MCF 10A (cell line): ENCODE data around the gene METTL15. TPM values are rescaled to one million over a fixed set of nuclear protein-coding genes. Genes with fewer than 3 reads are reported as not detected.

ENCODE experiments used
- BruUV-seq: library from RNA; stranded (reverse); fragments of 400-500 nt; replicated peaks from 2 replicates; lab custom pipeline; 2021; lab: Mats Ljungman, UMichigan
- CTCF ChIA-PET: fragments of 300-600 bp; sonication (Branson Sonifier 250); formaldehyde crosslinking; extraction: SDS; loops from one replicate; lab custom pipeline; 2021; ENCODE audit warnings: antibody characterized with exemption, inconsistent platforms; lab: Yijun Ruan, JAX
- POLR2A ChIA-PET: fragments of 300-600, 350-650 bp; sonication (Branson Sonifier 250); formaldehyde crosslinking; extraction: SDS; loops from one replicate; lab custom pipeline; 2020; ENCODE audit warnings: antibody characterized with exemption, inconsistent platforms; lab: Yijun Ruan, JAX
- DNase-seq: peaks from one replicate; pipeline ENCODE4 v3.0.0-alpha.2; 2018; ENCODE audit not compliant: unreplicated experiment
- H3K27ac Mint-ChIP-seq: one replicate; pipeline ENCODE4 v1.8.0; 2022; ENCODE audit warnings: mild to moderate bottlenecking, low read depth, mixed read lengths; ENCODE audit not compliant: unreplicated experiment
- H3K27me3 Mint-ChIP-seq: one replicate; pipeline ENCODE4 v1.8.0; 2022; ENCODE audit warnings: mixed read lengths; ENCODE audit not compliant: insufficient read depth, unreplicated experiment
- H3K36me3 Mint-ChIP-seq: one replicate; pipeline ENCODE4 v1.8.0; 2022; ENCODE audit warnings: mild to moderate bottlenecking, moderate library complexity, mixed read lengths; ENCODE audit not compliant: insufficient read depth, unreplicated experiment
- H3K4me1 Mint-ChIP-seq: one replicate; pipeline ENCODE4 v1.8.0; 2022; ENCODE audit warnings: mixed read lengths; ENCODE audit not compliant: insufficient read depth, unreplicated experiment
- H3K4me3 Mint-ChIP-seq: one replicate; pipeline ENCODE4 v1.8.0; 2022; ENCODE audit warnings: mild to moderate bottlenecking, moderate library complexity, mixed read lengths; ENCODE audit not compliant: unreplicated experiment
- H3K9me3 Mint-ChIP-seq: one replicate; pipeline ENCODE4 v1.8.0; 2022; ENCODE audit warnings: mixed read lengths; ENCODE audit not compliant: unreplicated experiment
- intact Hi-C: fragments of 100-400 bp; cut with micrococcal nuclease; formaldehyde crosslinking; loops from 2 replicates; pipeline ENCODE4 v1.14.1; 2022
- total RNA-seq: library from RNA; stranded (reverse); gene quantifications from 2 replicates; pipeline ENCODE4 v1.2.3, GENCODE V29; 2022
- TF ChIP-seq, protein P1 (sequence below): fragments of 200-600 bp; IDR thresholded peaks from one replicate; pipeline ENCODE4 v1.8.0; 2022; ENCODE audit warnings: antibody characterized with exemption, mild to moderate bottlenecking; ENCODE audit not compliant: unreplicated experiment

METTL15 gene
- total RNA-seq, 1 experiment from 2014 or later = 16.8 TPM

DNA sequence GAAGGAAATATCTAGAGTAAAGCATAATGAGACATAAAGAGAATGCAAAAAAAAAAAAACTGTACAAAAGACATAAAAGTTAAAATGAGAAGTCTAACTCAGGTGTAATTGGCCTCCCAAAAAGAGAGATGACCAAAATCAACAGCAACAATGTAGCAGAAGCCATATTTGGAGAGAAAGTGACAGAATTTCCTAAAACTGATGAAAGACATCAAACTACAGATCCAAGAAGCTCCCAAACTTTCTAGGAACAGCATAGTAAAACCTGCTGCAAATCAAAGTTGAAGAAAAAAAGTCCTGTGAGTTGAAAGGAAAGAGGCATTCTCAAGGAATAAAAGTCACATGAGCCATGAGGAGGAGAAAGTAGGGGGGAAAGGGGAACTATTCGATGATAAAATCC is 231.3 kb downstream of the METTL15 start:
- ChIA-PET POLR2A (no interaction called here), CTCF (interaction anchor here (0.6 to 1.3 kb wide), 2 partner anchors 638 to 1074 kb away, joined by 3 to 4 read pairs; no protein-coding TSS in a partner anchor)
- peaks cover 13% of the 10 kb centered on the region for H3K4me1 Mint-ChIP-seq
- no TSS peak for BruUV-seq
- TF ChIP-seq, protein P1, sequence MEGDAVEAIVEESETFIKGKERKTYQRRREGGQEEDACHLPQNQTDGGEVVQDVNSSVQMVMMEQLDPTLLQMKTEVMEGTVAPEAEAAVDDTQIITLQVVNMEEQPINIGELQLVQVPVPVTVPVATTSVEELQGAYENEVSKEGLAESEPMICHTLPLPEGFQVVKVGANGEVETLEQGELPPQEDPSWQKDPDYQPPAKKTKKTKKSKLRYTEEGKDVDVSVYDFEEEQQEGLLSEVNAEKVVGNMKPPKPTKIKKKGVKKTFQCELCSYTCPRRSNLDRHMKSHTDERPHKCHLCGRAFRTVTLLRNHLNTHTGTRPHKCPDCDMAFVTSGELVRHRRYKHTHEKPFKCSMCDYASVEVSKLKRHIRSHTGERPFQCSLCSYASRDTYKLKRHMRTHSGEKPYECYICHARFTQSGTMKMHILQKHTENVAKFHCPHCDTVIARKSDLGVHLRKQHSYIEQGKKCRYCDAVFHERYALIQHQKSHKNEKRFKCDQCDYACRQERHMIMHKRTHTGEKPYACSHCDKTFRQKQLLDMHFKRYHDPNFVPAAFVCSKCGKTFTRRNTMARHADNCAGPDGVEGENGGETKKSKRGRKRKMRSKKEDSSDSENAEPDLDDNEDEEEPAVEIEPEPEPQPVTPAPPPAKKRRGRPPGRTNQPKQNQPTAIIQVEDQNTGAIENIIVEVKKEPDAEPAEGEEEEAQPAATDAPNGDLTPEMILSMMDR = no peak
- peaks cover 7% of the 10 kb centered on the region for H3K36me3 Mint-ChIP-seq
- no peaks in the 10 kb centered on the region for H3K27me3 Mint-ChIP-seq
- no peak overlapping the region for H3K27ac Mint-ChIP-seq
- H3K4me3 Mint-ChIP-seq = no peak overlapping the region
- H3K9me3 Mint-ChIP-seq = peaks cover 23% of the 10 kb centered on the region
- intact Hi-C loops = no loop called here
- DNase-seq = no peak

DNA sequence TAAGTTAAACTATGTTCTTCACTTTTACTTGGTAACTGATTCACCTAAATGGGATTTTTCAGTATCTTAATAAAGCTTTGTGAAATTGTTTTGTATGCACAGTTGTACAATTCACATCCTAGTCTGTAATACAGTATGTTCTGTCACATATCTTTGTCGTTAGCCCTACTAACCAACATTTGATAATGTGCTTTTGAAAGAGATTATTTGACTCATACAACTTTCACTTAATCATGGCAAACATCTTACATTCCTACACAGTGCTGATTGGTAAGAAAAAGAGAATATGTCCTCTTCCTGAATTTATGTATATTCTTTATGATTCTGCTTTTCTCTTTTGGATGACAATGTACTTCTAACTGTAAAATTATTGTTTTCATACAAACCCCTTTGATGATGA is 234.5 kb downstream of the METTL15 start:
- Mint-ChIP-seq H3K4me3 (no peak overlapping the region), H3K9me3 (peaks cover 21% of the 10 kb centered on the region), H3K4me1 (peaks cover 31% of the 10 kb centered on the region), H3K27me3 (no peaks in the 10 kb centered on the region), H3K36me3 (peaks cover 7% of the 10 kb centered on the region), H3K27ac (peak overlapping the region; percentile 91)
- intact Hi-C loops = no loop called here
- POLR2A ChIA-PET = interaction anchor here (0.7 to 1.0 kb wide), 4 partner anchors 8 to 109 kb away, joined by 3 to 6 read pairs (median 4); no protein-coding TSS in a partner anchor
- DNase-seq = no peak
- TF ChIP-seq, protein P1 = no peak
- no TSS peak for BruUV-seq
- CTCF ChIA-PET = interaction anchor here (0.6 to 1.1 kb wide), 2 partner anchors 187 to 267 kb away, joined by 3 to 6 read pairs; no protein-coding TSS in a partner anchor

DNA sequence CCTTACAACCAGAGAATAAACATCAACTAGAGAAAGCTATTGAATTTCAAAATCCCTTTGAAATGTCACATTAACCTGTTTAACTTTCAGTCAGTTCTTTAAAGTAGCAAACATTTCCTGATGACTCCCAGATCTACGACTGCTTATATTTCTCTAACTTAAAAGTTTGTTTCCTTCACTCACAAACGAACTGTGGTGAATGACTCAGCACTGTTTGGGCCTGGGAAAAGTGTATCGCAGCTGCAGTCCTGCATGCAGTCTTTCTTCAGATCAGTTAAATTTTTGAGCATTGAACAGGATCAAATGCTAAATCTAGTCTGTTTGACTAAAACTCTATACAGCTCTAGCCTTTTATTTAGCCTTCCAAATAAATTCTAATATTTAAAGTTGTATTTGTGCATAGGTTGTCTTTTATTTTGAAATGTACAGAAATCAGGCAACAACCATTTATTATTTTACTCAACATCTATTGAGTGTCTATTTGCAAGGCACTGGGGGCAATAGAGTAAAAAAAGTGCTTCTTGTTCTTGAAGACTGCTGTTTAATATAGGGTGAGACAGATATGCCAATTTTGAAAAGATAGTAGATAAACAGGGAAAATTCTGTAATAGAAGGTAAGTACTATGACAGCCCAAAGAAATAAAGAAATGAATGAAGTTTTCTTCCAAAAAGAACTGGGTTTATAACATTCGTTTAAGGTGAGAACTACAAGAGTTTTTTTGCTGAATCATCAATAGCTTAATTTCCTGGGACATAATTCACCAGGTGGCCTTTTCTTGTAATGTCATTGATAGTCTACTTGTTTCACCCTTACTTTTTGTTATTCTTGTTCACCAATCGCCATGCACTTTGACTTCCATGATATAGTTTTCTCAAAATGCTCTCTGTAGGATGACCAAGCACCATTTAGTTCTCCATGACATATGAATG is 235.4 kb downstream of the METTL15 start:
- intact Hi-C loops = no loop called here
- ChIA-PET POLR2A (interaction anchor here (0.6 to 1.5 kb wide), 8 partner anchors 10 to 625 kb away, joined by 3 to 6 read pairs (median 4); no protein-coding TSS in a partner anchor), CTCF (interaction anchor here (0.6 to 1.1 kb wide), 5 partner anchors 19 to 692 kb away, joined by 3 to 6 read pairs (median 3); no protein-coding TSS in a partner anchor)
- H3K9me3 Mint-ChIP-seq = peaks cover 13% of the 10 kb centered on the region
- H3K36me3 Mint-ChIP-seq = peaks cover 7% of the 10 kb centered on the region
- H3K4me3 Mint-ChIP-seq = no peak overlapping the region
- no TSS peak for BruUV-seq
- peak overlapping the region; percentile 91 for H3K27ac Mint-ChIP-seq
- peak; percentile 77 for DNase-seq
- H3K27me3 Mint-ChIP-seq = no peaks in the 10 kb centered on the region
- H3K4me1 Mint-ChIP-seq = peaks cover 34% of the 10 kb centered on the region
- TF ChIP-seq, protein P1 = no peak

DNA sequence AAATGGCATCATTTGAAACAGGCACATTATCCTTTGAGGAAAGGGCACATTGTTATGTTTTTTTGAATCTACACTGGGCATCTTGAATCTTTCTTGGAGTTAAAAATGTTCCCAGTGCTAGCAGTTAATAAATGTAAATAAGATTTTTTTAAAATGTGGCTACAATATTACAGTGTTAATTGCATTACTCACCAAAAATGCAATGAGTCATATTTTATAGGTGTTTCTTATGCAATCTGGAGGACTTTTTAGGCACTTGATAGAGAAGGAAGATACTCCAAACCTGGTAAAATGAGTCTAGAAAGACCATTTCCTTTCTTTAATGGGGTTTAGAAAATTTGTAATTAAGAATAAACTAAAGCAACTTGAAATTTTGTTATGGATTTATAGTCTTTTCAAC is 238.0 kb downstream of the METTL15 start:
- TF ChIP-seq, protein P1 = no peak
- CTCF ChIA-PET = no interaction called here
- Mint-ChIP-seq H3K27me3 (no peaks in the 10 kb centered on the region), H3K36me3 (no peaks in the 10 kb centered on the region), H3K4me1 (peaks cover 34% of the 10 kb centered on the region), H3K27ac (no peak overlapping the region), H3K9me3 (no peaks in the 10 kb centered on the region), H3K4me3 (no peak overlapping the region)
- peak; percentile 60 for DNase-seq
- intact Hi-C loops = loop anchor here (5.0 kb wide), 1 partner anchor 629 kb away; no protein-coding TSS in a partner anchor
- no TSS peak for BruUV-seq
- POLR2A ChIA-PET = no interaction called here
